ENCODE results near the gene CDHR4.
A peak's percentile ranks its signal among the peaks of the same experiment; 100 is the strongest.
"Not testable (repeated sequence)": the region's sequence is repeated elsewhere in the genome, so short reads cannot be mapped to it uniquely, and the experiment has no call there.

Gene CDHR4

GRCh38 chr3:49802719-49803464, 3.2 kb upstream of the CDHR4 start, which contains the start of gene INKA1:
INKA1 (plus strand) TSS chr3:49803261; CDS start chr3:49803393, 132 bp downstream.
- peak; percentile 77 for DNase-seq (ENCODE audit: low read depth)

GRCh38 chr3:49801160-49801559, 1.5 kb upstream of the CDHR4 start:
- DNase-seq (ENCODE audit: low read depth) = no peak

- DNase-seq (ENCODE audit: low read depth) = no peak
Observed at GRCh38 chr3:49799105-49799504, 568 bp downstream of the CDHR4 start.

- DNase-seq (ENCODE audit: low read depth) = no peak
Observed at GRCh38 chr3:49794926-49795905, 4.5 kb downstream of the CDHR4 start.

- no peak for DNase-seq (ENCODE audit: low read depth)
Observed at GRCh38 chr3:49794431-49794830, 5.2 kb downstream of the CDHR4 start.

- no peak for DNase-seq (ENCODE audit: low read depth)
Observed at GRCh38 chr3:49793486-49794085, 6.1 kb downstream of the CDHR4 start.

- no peak for DNase-seq (ENCODE audit: low read depth)
Observed at GRCh38 chr3:49792371-49793150, 7.1 kb downstream of the CDHR4 start.

- DNase-seq (ENCODE audit: low read depth) = no peak
Observed at GRCh38 chr3:49791571-49791970, 8.1 kb downstream of the CDHR4 start.

GRCh38 chr3:49790626-49791411, 8.9 kb downstream of the CDHR4 start:
- DNase-seq (ENCODE audit: low read depth) = no peak

GRCh38 chr3:49788056-49788455, 11.6 kb downstream of the CDHR4 start:
- DNase-seq (ENCODE audit: low read depth) = no peak

GRCh38 chr3:49787536-49787935, 12.1 kb downstream of the CDHR4 start:
- no peak for DNase-seq (ENCODE audit: low read depth)

- DNase-seq (ENCODE audit: low read depth) = no peak
Observed at GRCh38 chr3:49787182-49787464, 12.6 kb downstream of the CDHR4 start.

GRCh38 chr3:49786357-49787181, 13.1 kb downstream of the CDHR4 start, which contains the start of gene IP6K1:
IP6K1 (minus strand) TSS chr3:49786542; CDS start chr3:49748040, 38,502 bp downstream.
- DNase-seq (ENCODE audit: low read depth) = peak; percentile 100

GRCh38 chr3:49785565-49786356, 13.9 kb downstream of the CDHR4 start:
- DNase-seq (ENCODE audit: low read depth) = peak; percentile 51

- DNase-seq (ENCODE audit: low read depth) = not testable (repeated sequence)
Observed at GRCh38 chr3:49782277-49782676, 17.4 kb downstream of the CDHR4 start.

- DNase-seq (ENCODE audit: low read depth) = no peak
Observed at GRCh38 chr3:49781415-49782199, 18.1 kb downstream of the CDHR4 start.

GRCh38 chr3:49780975-49781365, 18.7 kb downstream of the CDHR4 start:
- not testable (repeated sequence) for DNase-seq (ENCODE audit: low read depth)
